Endothelial cell of umbilical vein (primary cell): Measurements from ENCODE around the gene FLT1. TPM values are rescaled to one million over a fixed set of nuclear protein-coding genes. Genes with fewer than 3 reads are reported as not detected.

Experiments
- BruUV-seq: library from RNA; stranded (reverse); fragments of 400-500 nt; replicated peaks from 2 replicates; lab custom pipeline; 2021; lab: Mats Ljungman, UMichigan
- CTCF ChIA-PET: fragments of 300-600, 350-600 bp; sonication (Branson Sonifier 250); formaldehyde crosslinking; loops from one replicate; lab custom pipeline; 2021; ENCODE audit warnings: antibody characterized with exemption, inconsistent platforms; lab: Charles Lee
- POLR2A ChIA-PET: fragments of 300-600, 350-600 bp; sonication (Branson Sonifier 250); formaldehyde crosslinking; loops from one replicate; lab custom pipeline; 2021; ENCODE audit warnings: antibody characterized with exemption, inconsistent platforms; lab: Charles Lee
- DNase-seq: peaks from one replicate; pipeline ENCODE4 v3.0.0-alpha.2; 2011; ENCODE audit warnings: low read depth, low spot score
- FAIRE-seq: peaks from 2 replicates; lab custom pipeline; 2011; peaks lifted over from hg19 to GRCh38; lab: Jason Lieb, UNC
- H2AFZ ChIP-seq: 2 replicates; pipeline ENCODE4 v1.6.0; 2012; ENCODE audit warnings: low read depth, low read length, control low read depth, inconsistent platforms
- H3K27ac ChIP-seq: 2 replicates; pipeline ENCODE4 v1.5.1; 2011; ENCODE audit warnings: low read depth, mild to moderate bottlenecking, control low read depth, low read length, moderate library complexity; ENCODE audit not compliant: insufficient read depth
- H3K27me3 ChIP-seq, 2 experiments: 2 replicates each; pipeline versions ENCODE4 v1.6.0 to v1.6.1; 2011; ENCODE audit warnings: low read length in 2 of 2, mixed read lengths in 1 of 2; ENCODE audit not compliant: control insufficient read depth in 2 of 2, insufficient read depth in 2 of 2
- H3K36me3 ChIP-seq, 2 experiments: 2 replicates in 1 of 2; 3 replicates in 1 of 2; pipeline ENCODE4 v1.5.1; 2011; ENCODE audit warnings: low read length in 2 of 2, mild to moderate bottlenecking in 1 of 2, moderate library complexity in 1 of 2; ENCODE audit not compliant: control insufficient read depth in 2 of 2, insufficient read depth in 2 of 2; ENCODE audit errors: extremely low read depth in 1 of 2
- H3K4me1 ChIP-seq: 3 replicates; pipeline ENCODE4 v1.5.1; 2011; ENCODE audit warnings: mild to moderate bottlenecking, low read length; ENCODE audit not compliant: control insufficient read depth, insufficient read depth; ENCODE audit errors: extremely low read depth
- H3K4me2 ChIP-seq: 2 replicates; pipeline ENCODE4 v1.6.1; 2011; ENCODE audit warnings: low read length, control low read depth, mixed read lengths; ENCODE audit not compliant: insufficient read depth
- H3K4me3 ChIP-seq, 3 experiments: fragments of 200-600 bp in 1 of 3; sonication (generic), shearing (Covaris generic) in 1 of 3; replicated peaks in 1 of 3; 2 replicates each; pipeline ENCODE4 v1.5.1; 2011 to 2016; ENCODE audit warnings: control low read depth in 3 of 3, low read length in 3 of 3, mild to moderate bottlenecking in 2 of 3, inconsistent platforms in 1 of 3, low read depth in 1 of 3, moderate library complexity in 1 of 3; ENCODE audit not compliant: insufficient read depth in 1 of 3
- H3K79me2 ChIP-seq: 2 replicates; pipeline ENCODE4 v1.6.0; 2012; ENCODE audit warnings: low read length, inconsistent platforms; ENCODE audit not compliant: control insufficient read depth, insufficient read depth
- H3K9ac ChIP-seq: replicated peaks from 2 replicates; pipeline ENCODE3; 2011; ENCODE audit warnings: low read length, control low read depth; ENCODE audit not compliant: insufficient read depth; ENCODE audit errors: extremely low read depth
- H3K9me1 ChIP-seq: replicated peaks from 3 replicates; pipeline ENCODE4 v1.6.0; 2011; ENCODE audit warnings: mild to moderate bottlenecking, low read length; ENCODE audit not compliant: control insufficient read depth, insufficient read depth; ENCODE audit errors: extremely low read depth
- H3K9me3 ChIP-seq: replicated peaks from 2 replicates; pipeline ENCODE4 v1.5.1; 2012; ENCODE audit warnings: low read length, inconsistent platforms; ENCODE audit not compliant: control insufficient read depth, insufficient read depth
- H4K20me1 ChIP-seq: replicated peaks from 2 replicates; pipeline ENCODE3; 2011; ENCODE audit warnings: mild to moderate bottlenecking, low read length; ENCODE audit not compliant: control insufficient read depth, insufficient read depth; ENCODE audit errors: extremely low read depth
- CTCF ChIP-seq, 2 donors: IDR thresholded peaks; 1 replicate in 1 of 2; 2 replicates in 1 of 2; pipeline ENCODE4 v1.5.1; 2011; ENCODE audit warnings: low read length in 2 of 2, mild to moderate bottlenecking in 2 of 2, moderate library complexity in 2 of 2, control low read depth in 1 of 2, inconsistent platforms in 1 of 2, low read depth in 1 of 2; ENCODE audit not compliant: insufficient read depth in 1 of 2; ENCODE audit errors: extremely low read depth in 1 of 2
- EZH2 ChIP-seq: IDR thresholded peaks from 2 replicates; pipeline ENCODE4 v1.6.1; 2012; ENCODE audit warnings: borderline replicate concordance, low read depth, mild to moderate bottlenecking, moderate library complexity, low read length, inconsistent platforms; ENCODE audit not compliant: severe bottlenecking
- FOS ChIP-seq: IDR thresholded peaks from 2 replicates; pipeline ENCODE4 v1.6.1; 2011; ENCODE audit warnings: mild to moderate bottlenecking, low read length, moderate library complexity, borderline replicate concordance; ENCODE audit not compliant: insufficient read depth
- dilution Hi-C: fragments of 300-500 bp; cut with MboI; formaldehyde crosslinking; loops from one replicate; pipeline ENCODE4 v1.15.0; 2019; ENCODE audit warnings: low sequenced_read_pairs; ENCODE audit not compliant: extremely low pct_ligation_motif_present
- intact Hi-C: fragments of 100-400 bp; cut with micrococcal nuclease; formaldehyde crosslinking; loops from one replicate; pipeline ENCODE4 v1.10.0; 2022
- polyA plus RNA-seq, 4 experiments: library from polyadenylated mRNA; depleted of rRNA in 3 of 4; stranded (reverse) in 3 of 4; unstranded in 1 of 4; fragments of >200 nt; gene quantifications; 2 replicates each; pipeline versions ENCODE4 v1.2.1 to v1.2.3, GENCODE V29; 2011 to 2012; ENCODE audit warnings: missing spikeins in 1 of 4
- total RNA-seq: library from RNA; stranded (reverse); gene quantifications from 2 replicates; pipeline ENCODE4 v1.2.3, GENCODE V29; 2021

The FLT1 gene
- total and polyA plus RNA-seq, 2 donors (not counting 3 experiments of a cell fraction or from before 2014, with no cell fraction given), result 16.0 to 104 TPM

- Histone ChIP-seq H3K36me3 (no peaks in the 10 kb centered on the region), H3K79me2 (no peaks in the 10 kb centered on the region), H4K20me1 (no peaks in the 10 kb centered on the region), H3K4me1 (no peaks in the 10 kb centered on the region), H3K9ac (no peak overlapping the region), H3K4me3 (no peak overlapping the region), H2AFZ (no peak overlapping the region), H3K9me3 (no peaks in the 10 kb centered on the region), H3K27me3 (no peaks in the 10 kb centered on the region), H3K9me1 (no peaks in the 10 kb centered on the region), H3K4me2 (no peak overlapping the region), H3K27ac (no peak overlapping the region)
- intact Hi-C loops (no loop called here), dilution Hi-C loops (no loop called here)
- no peak for TF ChIP-seq FOS
- BruUV-seq, result no TSS peak
- ChIA-PET CTCF (no interaction called here), POLR2A (no interaction called here)
- no peak for FAIRE-seq
- DNase-seq, result no peak
Observed at GRCh38 chr13:28282451-28282850, 212.5 kb downstream of the FLT1 start.

- Histone ChIP-seq H3K4me3 (no peak overlapping the region), H3K27me3 (no peaks in the 10 kb centered on the region), H3K27ac (no peak overlapping the region), H3K79me2 (no peaks in the 10 kb centered on the region), H3K9ac (no peak overlapping the region), H3K4me1 (no peaks in the 10 kb centered on the region), H3K4me2 (no peak overlapping the region), H3K36me3 (no peaks in the 10 kb centered on the region), H4K20me1 (no peaks in the 10 kb centered on the region), H3K9me3 (no peaks in the 10 kb centered on the region), H2AFZ (no peak overlapping the region), H3K9me1 (no peaks in the 10 kb centered on the region)
- dilution Hi-C loops, result no loop called here
- DNase-seq, result peak; percentile 5
- POLR2A ChIA-PET, result no interaction called here
- BruUV-seq, result no TSS peak
- CTCF ChIA-PET, result interaction anchor here (1.2 to 1.3 kb wide), 2 partner anchors 14 to 215 kb away, joined by 3 to 5 read pairs; no protein-coding TSS in a partner anchor
- intact Hi-C loops, result no loop called here
- no peak for FAIRE-seq
- peak in 1 of 2 donors; percentile 14 for TF ChIP-seq CTCF (IDR thresholded peaks at IDR 0.05; ENCODE audit: extremely low read depth in 1 of 2, insufficient read depth in 1 of 2, low read depth in 1 of 2, low read length in 2 of 2)
- no peak for TF ChIP-seq EZH2
Observed at GRCh38 chr13:28273919-28274318, 221.0 kb downstream of the FLT1 start.
